NT2/D1 (cell line): ENCODE measurements around the gene TRIM5.
A peak's percentile ranks its signal among the peaks of the same experiment; 100 is the strongest.
"Not testable (repeated sequence)": the region's sequence is repeated elsewhere in the genome, so short reads cannot be mapped to it uniquely, and the experiment has no call there.

Source experiments
- DNase-seq: peaks from one replicate; pipeline ENCODE4 v3.0.0-alpha.2; 2011; ENCODE audit warnings: low read depth, low spot score
- H3K27me3 ChIP-seq: 2 replicates; pipeline ENCODE4 v1.6.0; 2011; ENCODE audit warnings: mild to moderate bottlenecking; ENCODE audit not compliant: insufficient read length, insufficient read depth
- H3K36me3 ChIP-seq: 2 replicates; pipeline ENCODE4 v1.6.1; 2011; ENCODE audit warnings: mild to moderate bottlenecking, low read length, mixed read lengths; ENCODE audit not compliant: insufficient read depth, insufficient read length
- H3K4me1 ChIP-seq: 2 replicates; pipeline ENCODE4 v1.5.1; 2011; ENCODE audit not compliant: insufficient read depth, insufficient read length
- H3K4me3 ChIP-seq: 2 replicates; pipeline ENCODE4 v1.5.1; 2011; ENCODE audit warnings: low read depth; ENCODE audit not compliant: insufficient read length
- H3K9ac ChIP-seq: 2 replicates; pipeline ENCODE4 v1.6.0; 2011; ENCODE audit warnings: low read depth; ENCODE audit not compliant: insufficient read length
- H3K9me3 ChIP-seq: 2 replicates; pipeline ENCODE4 v1.5.1; 2011; ENCODE audit warnings: mild to moderate bottlenecking, low read length; ENCODE audit not compliant: insufficient read depth
- SUZ12 ChIP-seq: IDR thresholded peaks from 2 replicates; pipeline ENCODE4 v1.6.1; 2011; ENCODE audit not compliant: insufficient read length, insufficient read depth; ENCODE audit errors: extremely low read depth
- YY1 ChIP-seq: IDR thresholded peaks from 2 replicates; pipeline ENCODE4 v1.6.1; 2011; ENCODE audit not compliant: insufficient read length, insufficient read depth
- ZNF274 ChIP-seq: IDR thresholded peaks from 2 replicates; pipeline ENCODE4 v1.6.1; 2011; ENCODE audit warnings: mild to moderate bottlenecking, low read depth, low read length

The TRIM5 gene

GRCh38 chr11:5695580-5695979 is 10.7 kb upstream of the TRIM5 start:
- H3K9me3 ChIP-seq: no peaks in the 10 kb centered on the region
- no peaks in the 10 kb centered on the region for H3K4me1 ChIP-seq
- no peak for DNase-seq
- no peak for TF ChIP-seq ZNF274
- TF ChIP-seq YY1: no peak
- no peak for TF ChIP-seq SUZ12
- no peaks in the 10 kb centered on the region for H3K27me3 ChIP-seq
- H3K36me3 ChIP-seq: peaks cover 7% of the 10 kb centered on the region
- no peak overlapping the region for H3K9ac ChIP-seq
- H3K4me3 ChIP-seq: no peak overlapping the region

GRCh38 chr11:5694642-5695041 is 9.8 kb upstream of the TRIM5 start:
- Histone ChIP-seq H3K4me3 (no peak overlapping the region), H3K4me1 (no peaks in the 10 kb centered on the region), H3K36me3 (peaks cover 7% of the 10 kb centered on the region), H3K27me3 (no peaks in the 10 kb centered on the region), H3K9me3 (no peaks in the 10 kb centered on the region), H3K9ac (no peak overlapping the region)
- TF ChIP-seq YY1 (no peak), ZNF274 (no peak), SUZ12 (no peak)
- no peak for DNase-seq

GRCh38 chr11:5691964-5692361 is 7.1 kb upstream of the TRIM5 start:
- TF ChIP-seq YY1: no peak
- no peak for TF ChIP-seq SUZ12
- TF ChIP-seq ZNF274: no peak
- no peak overlapping the region for H3K9ac ChIP-seq
- DNase-seq: no peak
- H3K27me3 ChIP-seq: no peaks in the 10 kb centered on the region
- H3K9me3 ChIP-seq: no peaks in the 10 kb centered on the region
- no peaks in the 10 kb centered on the region for H3K4me1 ChIP-seq
- peaks cover 7% of the 10 kb centered on the region for H3K36me3 ChIP-seq
- H3K4me3 ChIP-seq: no peak overlapping the region

GRCh38 chr11:5691238-5691963 is 6.5 kb upstream of the TRIM5 start:
- H3K27me3 ChIP-seq, DNase-seq, H3K9ac ChIP-seq, H3K4me3 ChIP-seq, H3K4me1 ChIP-seq, H3K9me3 ChIP-seq, H3K36me3 ChIP-seq: not testable (repeated sequence)

GRCh38 chr11:5690736-5691135 is 5.9 kb upstream of the TRIM5 start:
- no peak for TF ChIP-seq ZNF274
- TF ChIP-seq YY1: no peak
- no peak for TF ChIP-seq SUZ12
- DNase-seq: no peak
- H3K4me1 ChIP-seq: no peaks in the 10 kb centered on the region
- no peaks in the 10 kb centered on the region for H3K27me3 ChIP-seq
- H3K4me3 ChIP-seq: no peak overlapping the region
- H3K9me3 ChIP-seq: no peaks in the 10 kb centered on the region
- H3K9ac ChIP-seq: no peak overlapping the region
- H3K36me3 ChIP-seq: peaks cover 2% of the 10 kb centered on the region

GRCh38 chr11:5690216-5690615 is 5.3 kb upstream of the TRIM5 start:
- H3K9me3 ChIP-seq: no peaks in the 10 kb centered on the region
- peak overlapping the region; percentile 1 for H3K4me3 ChIP-seq
- DNase-seq: no peak
- TF ChIP-seq YY1: no peak
- TF ChIP-seq SUZ12: no peak
- no peak for TF ChIP-seq ZNF274
- no peaks in the 10 kb centered on the region for H3K4me1 ChIP-seq
- no peak overlapping the region for H3K9ac ChIP-seq
- H3K36me3 ChIP-seq: peaks cover 2% of the 10 kb centered on the region
- no peaks in the 10 kb centered on the region for H3K27me3 ChIP-seq

- peaks cover 2% of the 10 kb centered on the region for H3K36me3 ChIP-seq
- H3K27me3 ChIP-seq: no peaks in the 10 kb centered on the region
- no peaks in the 10 kb centered on the region for H3K9me3 ChIP-seq
- peak within 1 kb of the TSS; percentile 24 for H3K9ac ChIP-seq
- DNase-seq: peak; percentile 42
- peak within 1 kb of the TSS; percentile 1 for H3K4me3 ChIP-seq
- H3K4me1 ChIP-seq: no peaks in the 10 kb centered on the region
- TF ChIP-seq YY1 (no peak), ZNF274 (no peak)
Observed at GRCh38 chr11:5689551-5689983, 4.7 kb upstream of the TRIM5 start, which contains the start of gene TRIM22. Gene TRIM22 (plus strand): TSS chr11:5689790. CDS start chr11:5696233, 6,443 bp downstream.
